A673 (cell line): ENCODE results near the gene FGL2. TPM values are rescaled to one million over a fixed set of nuclear protein-coding genes. Genes with fewer than 3 reads are reported as not detected.

Experiments used
- BruUV-seq: library from RNA; stranded (reverse); fragments of 400-500 nt; replicated peaks from 2 replicates; lab custom pipeline; 2021; lab: Mats Ljungman, UMichigan
- CTCF ChIA-PET: fragments of 300-600 bp; sonication (Branson Sonifier 250); formaldehyde crosslinking; loops from one replicate; lab custom pipeline; 2022; ENCODE audit warnings: antibody characterized with exemption; lab: Charles Lee
- POLR2A ChIA-PET: fragments of 300-600 bp; sonication (Branson Sonifier 250); formaldehyde crosslinking; loops from one replicate; lab custom pipeline; 2022; ENCODE audit warnings: antibody characterized with exemption; ENCODE audit not compliant: low non-redundant PET; lab: Charles Lee
- DNase-seq: peaks from one replicate; pipeline ENCODE4 v3.0.0-alpha.2; 2015; ENCODE audit warnings: low spot score
- H3K27ac ChIP-seq: fragments of 200-600 bp; sonication (generic); 2 replicates; pipeline ENCODE4 v1.5.1; 2016; ENCODE audit warnings: mixed run types, low read depth, mild to moderate bottlenecking, mixed read lengths, antibody characterized with exemption, low read length; ENCODE audit not compliant: poor library complexity, severe bottlenecking
- H3K27me3 ChIP-seq: fragments of 200-600 bp; sonication (generic); replicated peaks from 2 replicates; pipeline ENCODE4 v1.6.1; 2017; ENCODE audit warnings: mixed run types, low read depth, mild to moderate bottlenecking, mixed read lengths, antibody characterized with exemption, low read length; ENCODE audit not compliant: insufficient read depth, poor library complexity
- H3K36me3 ChIP-seq: fragments of 200-600 bp; sonication (generic); 2 replicates; pipeline ENCODE4 v1.6.1; 2016; ENCODE audit warnings: mixed run types, mild to moderate bottlenecking, mixed read lengths, antibody characterized with exemption, low read length; ENCODE audit not compliant: insufficient read depth, poor library complexity, severe bottlenecking
- H3K4me1 ChIP-seq: fragments of 200-600 bp; sonication (generic); 2 replicates; pipeline ENCODE4 v1.6.1; 2017; ENCODE audit warnings: mixed run types, mild to moderate bottlenecking, mixed read lengths, antibody characterized with exemption, low read length; ENCODE audit not compliant: insufficient read depth, poor library complexity, severe bottlenecking
- H3K4me3 ChIP-seq: fragments of 200-600 bp; sonication (generic); 2 replicates; pipeline ENCODE4 v1.5.1; 2016; ENCODE audit warnings: low read depth, mixed run types, mild to moderate bottlenecking, mixed read lengths, low read length; ENCODE audit not compliant: poor library complexity, severe bottlenecking
- H3K9me3 ChIP-seq: fragments of 200-600 bp; sonication (generic); 2 replicates; pipeline ENCODE4 v1.6.1; 2016; ENCODE audit warnings: mixed run types, low read depth, mild to moderate bottlenecking, mixed read lengths, antibody characterized with exemption, low read length; ENCODE audit not compliant: poor library complexity, severe bottlenecking
- EZH2 ChIP-seq: fragments of 200-600 bp; sonication (generic); IDR thresholded peaks from 2 replicates; pipeline ENCODE4 v1.6.1; 2017; ENCODE audit warnings: borderline replicate concordance, low read depth, mild to moderate bottlenecking, mixed read lengths, antibody characterized with exemption, low read length; ENCODE audit not compliant: poor library complexity, severe bottlenecking
- intact Hi-C: fragments of 100-400 bp; cut with micrococcal nuclease; formaldehyde crosslinking; loops from one replicate; pipeline ENCODE4 v1.10.0; 2022; ENCODE audit not compliant: unreplicated experiment
- total RNA-seq: library from RNA; stranded (reverse); gene quantifications from 2 replicates; pipeline ENCODE4 v1.2.3, GENCODE V29; 2021
- TF ChIP-seq, protein P1 (sequence below): fragments of 300-800, 200-600 bp; sonication (generic); conservative IDR thresholded peaks from 2 replicates; pipeline ENCODE4 v1.5.1; 2017; ENCODE audit warnings: low read depth, mild to moderate bottlenecking, antibody characterized with exemption, low read length, moderate library complexity, mixed read lengths

FGL2 gene
- total RNA-seq, 1 experiment from 2014 or later, result not detected

DNA sequence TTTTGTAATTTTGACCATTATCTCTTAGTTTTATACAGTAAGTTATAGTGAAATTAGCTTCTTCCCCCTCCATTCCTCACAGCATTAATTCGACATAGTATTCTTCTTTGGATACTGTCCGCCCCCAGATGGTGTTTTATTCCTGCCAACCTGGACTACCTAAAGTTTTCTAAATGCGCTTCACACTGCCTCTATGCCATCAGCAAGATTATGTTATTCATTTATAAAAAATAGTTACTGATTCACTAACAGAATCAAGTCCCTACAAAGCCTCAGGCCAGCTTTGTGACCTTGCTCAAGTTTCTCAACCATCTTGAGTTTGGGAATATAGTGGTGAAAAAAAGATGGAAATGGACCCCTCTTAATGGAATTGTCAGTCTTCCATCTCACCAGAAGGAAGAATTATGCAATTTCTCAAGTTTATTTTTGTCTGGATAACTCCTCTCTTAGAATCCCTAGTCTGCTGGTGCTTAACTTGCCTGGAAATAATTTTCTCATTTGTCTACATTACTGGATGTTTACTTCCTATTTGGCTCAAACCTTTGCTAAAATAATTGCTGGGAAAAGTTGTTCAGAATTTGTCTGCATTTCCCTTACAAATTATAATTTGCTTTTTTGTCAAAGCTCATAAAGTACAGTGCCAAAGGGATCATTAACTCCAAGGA, 16.7 kb upstream of the FGL2 start:
- H3K4me1 ChIP-seq, result no peaks in the 10 kb centered on the region
- no TSS peak for BruUV-seq
- H3K4me3 ChIP-seq, result no peak overlapping the region
- H3K9me3 ChIP-seq, result no peaks in the 10 kb centered on the region
- POLR2A ChIA-PET, result no interaction called here
- H3K27me3 ChIP-seq, result no peaks in the 10 kb centered on the region
- DNase-seq, result no peak
- no peak overlapping the region for H3K27ac ChIP-seq
- TF ChIP-seq, protein P1, sequence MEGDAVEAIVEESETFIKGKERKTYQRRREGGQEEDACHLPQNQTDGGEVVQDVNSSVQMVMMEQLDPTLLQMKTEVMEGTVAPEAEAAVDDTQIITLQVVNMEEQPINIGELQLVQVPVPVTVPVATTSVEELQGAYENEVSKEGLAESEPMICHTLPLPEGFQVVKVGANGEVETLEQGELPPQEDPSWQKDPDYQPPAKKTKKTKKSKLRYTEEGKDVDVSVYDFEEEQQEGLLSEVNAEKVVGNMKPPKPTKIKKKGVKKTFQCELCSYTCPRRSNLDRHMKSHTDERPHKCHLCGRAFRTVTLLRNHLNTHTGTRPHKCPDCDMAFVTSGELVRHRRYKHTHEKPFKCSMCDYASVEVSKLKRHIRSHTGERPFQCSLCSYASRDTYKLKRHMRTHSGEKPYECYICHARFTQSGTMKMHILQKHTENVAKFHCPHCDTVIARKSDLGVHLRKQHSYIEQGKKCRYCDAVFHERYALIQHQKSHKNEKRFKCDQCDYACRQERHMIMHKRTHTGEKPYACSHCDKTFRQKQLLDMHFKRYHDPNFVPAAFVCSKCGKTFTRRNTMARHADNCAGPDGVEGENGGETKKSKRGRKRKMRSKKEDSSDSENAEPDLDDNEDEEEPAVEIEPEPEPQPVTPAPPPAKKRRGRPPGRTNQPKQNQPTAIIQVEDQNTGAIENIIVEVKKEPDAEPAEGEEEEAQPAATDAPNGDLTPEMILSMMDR, result no peak
- CTCF ChIA-PET, result no interaction called here
- H3K36me3 ChIP-seq, result no peaks in the 10 kb centered on the region
- intact Hi-C loops, result no loop called here

DNA sequence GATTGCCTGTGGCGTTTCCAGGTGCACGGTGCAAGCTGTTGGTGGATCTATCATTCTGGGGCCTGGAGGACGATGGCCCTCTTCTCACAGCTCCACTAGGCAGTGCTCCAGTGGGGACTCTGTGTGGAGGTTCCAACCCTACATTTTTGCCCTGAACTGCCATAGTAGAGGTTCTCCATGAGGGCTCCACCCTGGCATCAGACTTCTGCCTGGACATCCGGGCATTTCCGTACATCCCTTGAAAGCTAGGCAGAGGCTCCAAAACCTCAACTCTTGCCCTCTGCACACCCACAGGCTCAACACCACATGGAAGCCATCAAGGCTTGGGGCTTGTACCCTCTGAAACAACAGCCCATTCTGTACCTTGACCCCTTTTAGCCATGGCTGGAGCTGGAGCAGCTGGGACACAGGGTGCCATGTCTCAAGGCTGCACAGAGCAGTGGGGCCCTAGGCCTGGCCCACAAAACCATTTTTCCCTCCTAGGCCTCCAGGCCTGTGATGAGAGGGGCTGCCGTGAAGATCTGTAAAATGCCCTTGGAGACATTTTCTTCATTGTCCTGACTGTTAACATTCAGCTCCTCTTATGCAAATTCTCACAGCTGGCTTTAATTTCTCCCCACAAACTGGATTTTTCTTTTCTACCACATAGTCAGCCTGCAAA, 10.0 kb upstream of the FGL2 start:
- H3K27me3 ChIP-seq, result no peaks in the 10 kb centered on the region
- POLR2A ChIA-PET, result no interaction called here
- H3K4me1 ChIP-seq, result no peaks in the 10 kb centered on the region
- H3K4me3 ChIP-seq, result no peak overlapping the region
- no peak for DNase-seq
- intact Hi-C loops, result no loop called here
- no TSS peak for BruUV-seq
- H3K36me3 ChIP-seq, result no peaks in the 10 kb centered on the region
- TF ChIP-seq, protein P1, result no peak
- H3K9me3 ChIP-seq, result peaks cover 9% of the 10 kb centered on the region
- no peak overlapping the region for H3K27ac ChIP-seq
- CTCF ChIA-PET, result no interaction called here

DNA sequence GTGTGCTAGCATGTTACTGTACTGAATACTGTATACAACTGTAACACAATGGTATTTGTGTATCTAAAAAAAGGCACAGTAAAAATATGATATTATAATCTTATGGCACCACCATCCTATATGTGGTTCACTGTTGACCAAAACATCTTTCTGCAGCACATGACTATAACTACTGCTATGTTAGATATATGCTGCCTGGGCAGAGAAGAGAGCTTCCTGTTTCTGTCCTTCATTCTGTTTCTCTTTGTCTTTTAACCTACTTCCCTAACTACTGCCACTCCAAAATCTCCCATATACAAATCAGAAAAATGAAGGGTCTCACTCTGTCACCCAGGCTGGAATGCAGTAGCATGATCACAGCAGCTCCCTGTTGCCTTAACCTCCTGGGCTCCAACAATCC, 8.8 kb upstream of the FGL2 start:
- H3K4me3 ChIP-seq, result no peak overlapping the region
- ChIA-PET POLR2A (no interaction called here), CTCF (no interaction called here)
- H3K9me3 ChIP-seq, result peaks cover 9% of the 10 kb centered on the region
- no peaks in the 10 kb centered on the region for H3K4me1 ChIP-seq
- BruUV-seq, result no TSS peak
- TF ChIP-seq, protein P1, result no peak
- TF ChIP-seq EZH2, result no peak
- intact Hi-C loops, result no loop called here
- DNase-seq, result no peak
- H3K27ac ChIP-seq, result no peak overlapping the region
- H3K27me3 ChIP-seq, result no peaks in the 10 kb centered on the region
- H3K36me3 ChIP-seq, result no peaks in the 10 kb centered on the region
